ENCODE results near the gene PORCN. TPM values are rescaled to one million over a fixed set of nuclear protein-coding genes. Genes with fewer than 3 reads are reported as not detected.

PORCN gene
- total RNA-seq, 4 donors from 2014 or later, result 11.4 to 18.7 (median 12.3) TPM

DNA sequence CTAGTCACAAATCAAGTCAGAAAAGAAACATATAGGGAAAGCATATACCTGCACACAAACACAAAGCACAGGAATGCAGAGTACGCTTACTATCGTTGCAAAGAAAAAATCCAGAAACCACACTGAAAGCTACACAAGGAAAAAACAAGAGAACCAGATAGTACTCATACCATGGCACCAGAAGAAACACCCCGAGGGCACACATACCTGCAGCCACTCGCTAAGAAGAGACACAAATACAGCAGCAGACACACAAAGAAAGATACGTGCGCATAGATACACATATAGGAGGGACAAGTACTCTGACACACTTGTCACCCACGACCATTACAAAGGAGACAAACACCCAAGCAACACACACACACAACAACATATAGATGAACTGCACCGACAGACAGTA is 37.3 kb upstream of the PORCN start:
- no peaks in the 10 kb centered on the region for H3K4me1 ChIP-seq
- TF ChIP-seq, protein P1, sequence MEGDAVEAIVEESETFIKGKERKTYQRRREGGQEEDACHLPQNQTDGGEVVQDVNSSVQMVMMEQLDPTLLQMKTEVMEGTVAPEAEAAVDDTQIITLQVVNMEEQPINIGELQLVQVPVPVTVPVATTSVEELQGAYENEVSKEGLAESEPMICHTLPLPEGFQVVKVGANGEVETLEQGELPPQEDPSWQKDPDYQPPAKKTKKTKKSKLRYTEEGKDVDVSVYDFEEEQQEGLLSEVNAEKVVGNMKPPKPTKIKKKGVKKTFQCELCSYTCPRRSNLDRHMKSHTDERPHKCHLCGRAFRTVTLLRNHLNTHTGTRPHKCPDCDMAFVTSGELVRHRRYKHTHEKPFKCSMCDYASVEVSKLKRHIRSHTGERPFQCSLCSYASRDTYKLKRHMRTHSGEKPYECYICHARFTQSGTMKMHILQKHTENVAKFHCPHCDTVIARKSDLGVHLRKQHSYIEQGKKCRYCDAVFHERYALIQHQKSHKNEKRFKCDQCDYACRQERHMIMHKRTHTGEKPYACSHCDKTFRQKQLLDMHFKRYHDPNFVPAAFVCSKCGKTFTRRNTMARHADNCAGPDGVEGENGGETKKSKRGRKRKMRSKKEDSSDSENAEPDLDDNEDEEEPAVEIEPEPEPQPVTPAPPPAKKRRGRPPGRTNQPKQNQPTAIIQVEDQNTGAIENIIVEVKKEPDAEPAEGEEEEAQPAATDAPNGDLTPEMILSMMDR (IDR thresholded peaks at IDR 0.05 in 4 of 5, conservative IDR thresholded peaks at IDR 0.05 in 1 of 5), result no peak
- TF ChIP-seq POLR2A (IDR thresholded peaks at IDR 0.05), result no peak
- no peak overlapping the region for H3K4me3 ChIP-seq
- H3K27me3 ChIP-seq, result peaks cover 0 to 2% (median 0%) of the 10 kb centered on the region in 3 donors
- no peak overlapping the region for H3K27ac ChIP-seq
- in situ Hi-C loops (cut with MboI; ENCODE audit: low sequenced_read_pairs in 4 of 4) (no loop called here), intact Hi-C loops (cut with DNase I; ENCODE audit: low total_unique reads) (loop anchor here (10.0 kb wide), 1 partner anchor 103 kb away; the partner anchor contains the start of gene RBM3)
- ATAC-seq (no peak), DNase-seq (no peak)
- H3K36me3 ChIP-seq, result no peaks in the 10 kb centered on the region
- no peaks in the 10 kb centered on the region for H3K9me3 ChIP-seq

GRCh38 chrX:48472225-48472624 is 36.6 kb upstream of the PORCN start:
- ATAC-seq, result no peak
- Histone ChIP-seq H3K9me3 (no peaks in the 10 kb centered on the region), H3K27ac (no peak overlapping the region), H3K4me1 (no peaks in the 10 kb centered on the region), H3K36me3 (no peaks in the 10 kb centered on the region), H3K27me3 (no peaks in the 10 kb centered on the region), H3K4me3 (no peak overlapping the region)
- DNase-seq, result no peak
- in situ Hi-C loops (cut with MboI; ENCODE audit: low sequenced_read_pairs in 4 of 4) (no loop called here), intact Hi-C loops (cut with DNase I; ENCODE audit: low total_unique reads) (loop anchor here (10.0 kb wide), 1 partner anchor 103 kb away; the partner anchor contains the start of gene RBM3)
- TF ChIP-seq, protein P1 (IDR thresholded peaks at IDR 0.05 in 4 of 5, conservative IDR thresholded peaks at IDR 0.05 in 1 of 5), result no peak
- no peak for TF ChIP-seq POLR2A (IDR thresholded peaks at IDR 0.05)

GRCh38 chrX:48472851-48473703 is 35.7 kb upstream of the PORCN start:
- no peak for ATAC-seq
- no peaks in the 10 kb centered on the region for H3K4me1 ChIP-seq
- H3K4me3 ChIP-seq, result no peak overlapping the region
- TF ChIP-seq, protein P1 (IDR thresholded peaks at IDR 0.05 in 4 of 5, conservative IDR thresholded peaks at IDR 0.05 in 1 of 5), result no peak
- no peak for TF ChIP-seq POLR2A (IDR thresholded peaks at IDR 0.05)
- no peaks in the 10 kb centered on the region for H3K9me3 ChIP-seq
- intact Hi-C loops (cut with DNase I; ENCODE audit: low total_unique reads) (loop anchor here (10.0 kb wide), 1 partner anchor 102 kb away; the partner anchor contains the start of gene RBM3), in situ Hi-C loops (cut with MboI; ENCODE audit: low sequenced_read_pairs in 4 of 4) (no loop called here)
- no peak for DNase-seq
- H3K27ac ChIP-seq, result no peak overlapping the region
- H3K27me3 ChIP-seq, result no peaks in the 10 kb centered on the region
- H3K36me3 ChIP-seq, result no peaks in the 10 kb centered on the region

GRCh38 chrX:48473704-48473990 is 35.1 kb upstream of the PORCN start:
- H3K27ac ChIP-seq, result no peak overlapping the region
- no peaks in the 10 kb centered on the region for H3K4me1 ChIP-seq
- DNase-seq, result no peak
- H3K36me3 ChIP-seq, result no peaks in the 10 kb centered on the region
- TF ChIP-seq, protein P1 (IDR thresholded peaks at IDR 0.05 in 4 of 5, conservative IDR thresholded peaks at IDR 0.05 in 1 of 5), result no peak
- TF ChIP-seq POLR2A (IDR thresholded peaks at IDR 0.05), result no peak
- no peaks in the 10 kb centered on the region for H3K27me3 ChIP-seq
- intact Hi-C loops (cut with DNase I; ENCODE audit: low total_unique reads), result loop anchor here (10.0 kb wide), 1 partner anchor 101 kb away; the partner anchor contains the start of gene RBM3
- H3K9me3 ChIP-seq, result no peaks in the 10 kb centered on the region
- in situ Hi-C loops (cut with MboI; ENCODE audit: low sequenced_read_pairs in 4 of 4), result no loop called here
- no peak overlapping the region for H3K4me3 ChIP-seq
- no peak for ATAC-seq

Measured in gastrocnemius medialis (tissue), 4 donors.